HUES6 (cell line): Measurements from ENCODE around the gene KDM6B.

Experiments used
- H3K27ac ChIP-seq: 2 replicates; pipeline ENCODE4 v1.7.0; 2013; ENCODE audit warnings: low read depth, mild to moderate bottlenecking, low read length, inconsistent platforms
- H3K27me3 ChIP-seq: 2 replicates; pipeline ENCODE4 v1.6.1; 2013; ENCODE audit warnings: low read length; ENCODE audit not compliant: control insufficient read depth, insufficient read depth
- H3K36me3 ChIP-seq: 2 replicates; pipeline ENCODE4 v1.6.1; 2013; ENCODE audit warnings: low read length; ENCODE audit not compliant: control insufficient read depth, insufficient read depth
- H3K4me1 ChIP-seq: 2 replicates; pipeline ENCODE4 v1.6.1; 2013; ENCODE audit warnings: low read length; ENCODE audit not compliant: control insufficient read depth, insufficient read depth
- H3K4me3 ChIP-seq: 2 replicates; pipeline ENCODE4 v1.5.1; 2013; ENCODE audit warnings: low read depth, low read length
- H3K9ac ChIP-seq: one replicate; pipeline ENCODE4 v1.6.1; 2013; ENCODE audit warnings: mild to moderate bottlenecking, low read length
- H3K9me3 ChIP-seq: 2 replicates; pipeline ENCODE4 v1.6.1; 2013; ENCODE audit warnings: low read depth, low read length; ENCODE audit not compliant: control insufficient read depth, insufficient read depth

Gene KDM6B, protein sequence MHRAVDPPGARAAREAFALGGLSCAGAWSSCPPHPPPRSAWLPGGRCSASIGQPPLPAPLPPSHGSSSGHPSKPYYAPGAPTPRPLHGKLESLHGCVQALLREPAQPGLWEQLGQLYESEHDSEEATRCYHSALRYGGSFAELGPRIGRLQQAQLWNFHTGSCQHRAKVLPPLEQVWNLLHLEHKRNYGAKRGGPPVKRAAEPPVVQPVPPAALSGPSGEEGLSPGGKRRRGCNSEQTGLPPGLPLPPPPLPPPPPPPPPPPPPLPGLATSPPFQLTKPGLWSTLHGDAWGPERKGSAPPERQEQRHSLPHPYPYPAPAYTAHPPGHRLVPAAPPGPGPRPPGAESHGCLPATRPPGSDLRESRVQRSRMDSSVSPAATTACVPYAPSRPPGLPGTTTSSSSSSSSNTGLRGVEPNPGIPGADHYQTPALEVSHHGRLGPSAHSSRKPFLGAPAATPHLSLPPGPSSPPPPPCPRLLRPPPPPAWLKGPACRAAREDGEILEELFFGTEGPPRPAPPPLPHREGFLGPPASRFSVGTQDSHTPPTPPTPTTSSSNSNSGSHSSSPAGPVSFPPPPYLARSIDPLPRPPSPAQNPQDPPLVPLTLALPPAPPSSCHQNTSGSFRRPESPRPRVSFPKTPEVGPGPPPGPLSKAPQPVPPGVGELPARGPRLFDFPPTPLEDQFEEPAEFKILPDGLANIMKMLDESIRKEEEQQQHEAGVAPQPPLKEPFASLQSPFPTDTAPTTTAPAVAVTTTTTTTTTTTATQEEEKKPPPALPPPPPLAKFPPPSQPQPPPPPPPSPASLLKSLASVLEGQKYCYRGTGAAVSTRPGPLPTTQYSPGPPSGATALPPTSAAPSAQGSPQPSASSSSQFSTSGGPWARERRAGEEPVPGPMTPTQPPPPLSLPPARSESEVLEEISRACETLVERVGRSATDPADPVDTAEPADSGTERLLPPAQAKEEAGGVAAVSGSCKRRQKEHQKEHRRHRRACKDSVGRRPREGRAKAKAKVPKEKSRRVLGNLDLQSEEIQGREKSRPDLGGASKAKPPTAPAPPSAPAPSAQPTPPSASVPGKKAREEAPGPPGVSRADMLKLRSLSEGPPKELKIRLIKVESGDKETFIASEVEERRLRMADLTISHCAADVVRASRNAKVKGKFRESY (N-terminal part only)

DNA sequence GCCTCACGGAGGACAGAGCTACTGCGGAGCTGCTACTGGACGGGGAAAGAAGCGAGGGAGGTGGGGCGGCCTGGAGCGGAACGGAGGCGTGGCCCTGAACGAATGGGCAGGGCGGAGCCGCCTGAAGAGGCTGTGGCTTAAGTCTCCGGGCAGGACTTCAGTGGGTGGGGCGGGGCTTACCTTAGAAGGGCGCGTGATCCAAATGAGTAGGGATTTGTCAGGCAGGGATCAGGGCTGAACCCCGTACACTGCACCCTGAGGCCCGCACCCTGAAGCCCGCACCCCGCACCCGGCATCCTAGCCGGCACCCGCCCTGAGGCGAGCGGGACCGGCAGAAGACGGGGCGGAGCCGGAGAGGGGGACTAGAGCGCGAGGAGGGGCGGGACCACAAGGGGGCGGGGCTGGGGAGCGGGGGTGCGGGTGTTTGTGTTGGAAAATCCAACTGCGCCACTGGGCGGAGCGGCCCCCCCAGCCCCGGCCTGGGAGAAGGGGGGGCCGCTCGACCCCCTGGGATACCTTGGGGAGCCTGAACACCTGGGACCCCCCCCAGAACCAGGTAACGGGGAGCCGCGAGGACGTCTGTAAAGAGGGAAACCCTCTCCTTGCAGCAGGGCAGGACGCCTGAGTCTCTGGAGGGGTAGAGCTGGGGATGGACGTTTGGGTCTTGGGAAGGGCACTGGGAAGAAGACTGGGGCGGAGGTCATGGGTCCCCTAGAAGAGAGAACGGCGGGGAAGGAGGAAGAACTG lies at the start of gene KDM6B:
TSS of gene KDM6B (plus strand) at position 423 of the 747 bp plus-strand sequence. CDS start 11,338 bp downstream, outside the sequence.
- Histone ChIP-seq H3K27ac (peak within 1 kb of the TSS; percentile 35; the same call in 1 of the 2 replicates), H3K9ac (peak within 1 kb of the TSS; percentile 69), H3K4me1 (peaks cover 21% of the 10 kb centered on the region), H3K27me3 (peaks cover 42% of the 10 kb centered on the region), H3K9me3 (no peaks in the 10 kb centered on the region), H3K36me3 (no peaks in the 10 kb centered on the region), H3K4me3 (peak within 1 kb of the TSS; percentile 69)

DNA sequence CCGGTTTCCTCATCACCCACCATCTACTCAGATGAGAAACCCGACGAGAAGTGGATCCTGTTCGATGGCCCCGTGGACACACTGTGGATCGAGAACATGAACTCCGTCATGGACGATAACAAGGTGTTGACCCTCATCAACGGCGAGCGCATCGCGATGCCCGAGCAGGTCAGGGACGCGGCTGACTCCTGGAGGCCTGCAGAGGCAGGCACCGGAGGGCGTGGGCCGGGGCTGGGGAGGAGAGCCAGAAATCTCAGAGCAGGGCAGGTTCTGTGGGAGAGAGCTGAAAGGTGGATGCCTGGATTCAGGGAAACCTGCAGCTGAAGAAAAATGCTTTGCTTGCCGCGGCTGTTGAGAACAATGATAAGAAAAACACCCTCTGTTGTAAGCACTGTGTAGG lies 47.2 kb upstream of the KDM6B start:
- no peaks in the 10 kb centered on the region for H3K36me3 ChIP-seq
- H3K27me3 ChIP-seq: no peaks in the 10 kb centered on the region
- no peak overlapping the region for H3K4me3 ChIP-seq

DNA sequence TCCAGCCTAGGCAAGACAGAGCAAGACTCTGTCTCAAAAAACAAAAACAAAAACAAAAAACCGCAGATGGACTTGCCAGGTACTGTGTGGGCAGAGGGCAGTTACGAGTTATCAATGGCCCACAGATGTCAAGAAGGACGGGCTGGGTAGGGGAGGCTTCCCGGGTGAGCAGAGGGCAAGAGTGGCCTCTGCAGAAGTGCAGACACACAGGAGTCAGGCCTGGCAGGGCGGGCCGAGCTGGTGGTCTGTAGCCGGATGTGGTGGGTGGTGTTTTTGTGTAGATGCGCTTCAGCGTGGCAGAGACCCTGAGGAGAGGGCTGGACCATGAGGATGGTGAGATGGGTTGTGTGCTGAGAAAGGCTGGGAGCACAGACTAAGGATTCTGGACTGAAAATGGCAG lies 44.9 kb upstream of the KDM6B start:
- H3K27me3 ChIP-seq: no peaks in the 10 kb centered on the region
- H3K9ac ChIP-seq: no peak overlapping the region

More for the DNA sequence above, 47.2 kb upstream of the KDM6B start:
- Histone ChIP-seq H3K9me3 (no peaks in the 10 kb centered on the region), H3K9ac (no peak overlapping the region), H3K27ac (no peak overlapping the region), H3K4me1 (no peaks in the 10 kb centered on the region)

DNA sequence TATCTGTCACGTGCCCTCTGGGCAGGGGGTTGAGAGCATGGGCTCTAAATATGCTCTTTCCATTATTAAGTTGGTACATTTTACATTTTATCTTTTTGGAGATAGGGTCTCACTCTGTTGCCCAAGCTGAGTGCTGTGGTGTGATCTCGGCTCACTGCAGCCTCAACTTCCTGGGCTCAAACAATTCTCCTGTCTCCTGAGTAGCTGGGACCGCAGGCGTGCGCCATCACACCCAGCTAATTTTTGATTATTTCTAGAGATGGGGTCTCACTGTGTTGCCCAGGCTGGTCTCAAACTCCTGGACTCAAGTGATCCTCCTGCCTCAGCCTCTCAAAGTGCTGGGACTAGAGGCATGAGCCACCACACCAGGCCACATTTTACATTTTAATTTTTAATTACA lies 43.9 kb upstream of the KDM6B start:
- no peak overlapping the region for H3K4me3 ChIP-seq
- H3K9ac ChIP-seq: no peak overlapping the region
- H3K9me3 ChIP-seq: no peaks in the 10 kb centered on the region
- H3K36me3 ChIP-seq: no peaks in the 10 kb centered on the region
- no peak overlapping the region for H3K27ac ChIP-seq
- H3K4me1 ChIP-seq: peaks cover 4% of the 10 kb centered on the region; the same call in 1 of the 2 replicates
- no peaks in the 10 kb centered on the region for H3K27me3 ChIP-seq

More for the DNA sequence above, 44.9 kb upstream of the KDM6B start:
- Histone ChIP-seq H3K27ac (no peak overlapping the region), H3K4me1 (peaks cover 4% of the 10 kb centered on the region; the same call in 1 of the 2 replicates), H3K4me3 (no peak overlapping the region), H3K9me3 (no peaks in the 10 kb centered on the region), H3K36me3 (no peaks in the 10 kb centered on the region)

DNA sequence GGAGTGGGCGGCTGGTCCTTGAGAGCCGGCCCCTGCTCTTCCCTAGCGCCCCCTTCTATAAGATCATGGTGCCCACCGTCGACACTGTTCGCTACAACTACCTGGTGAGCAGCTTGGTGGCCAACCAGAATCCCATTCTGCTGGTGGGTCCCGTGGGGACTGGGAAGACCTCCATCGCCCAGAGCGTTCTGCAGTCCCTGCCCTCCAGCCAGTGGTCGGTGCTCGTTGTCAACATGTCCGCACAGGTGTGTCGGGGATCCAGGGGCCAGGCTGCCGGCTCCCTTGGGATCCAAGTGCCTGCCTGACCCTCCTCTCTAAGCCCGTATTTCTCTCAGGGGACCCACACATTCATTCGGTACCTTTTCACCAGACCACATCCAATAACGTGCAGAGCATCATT lies 41.4 kb upstream of the KDM6B start:
- Histone ChIP-seq H3K27me3 (no peaks in the 10 kb centered on the region), H3K4me3 (no peak overlapping the region), H3K9ac (no peak overlapping the region), H3K36me3 (no peaks in the 10 kb centered on the region), H3K27ac (no peak overlapping the region), H3K4me1 (peaks cover 4% of the 10 kb centered on the region; the same call in 1 of the 2 replicates), H3K9me3 (no peaks in the 10 kb centered on the region)

DNA sequence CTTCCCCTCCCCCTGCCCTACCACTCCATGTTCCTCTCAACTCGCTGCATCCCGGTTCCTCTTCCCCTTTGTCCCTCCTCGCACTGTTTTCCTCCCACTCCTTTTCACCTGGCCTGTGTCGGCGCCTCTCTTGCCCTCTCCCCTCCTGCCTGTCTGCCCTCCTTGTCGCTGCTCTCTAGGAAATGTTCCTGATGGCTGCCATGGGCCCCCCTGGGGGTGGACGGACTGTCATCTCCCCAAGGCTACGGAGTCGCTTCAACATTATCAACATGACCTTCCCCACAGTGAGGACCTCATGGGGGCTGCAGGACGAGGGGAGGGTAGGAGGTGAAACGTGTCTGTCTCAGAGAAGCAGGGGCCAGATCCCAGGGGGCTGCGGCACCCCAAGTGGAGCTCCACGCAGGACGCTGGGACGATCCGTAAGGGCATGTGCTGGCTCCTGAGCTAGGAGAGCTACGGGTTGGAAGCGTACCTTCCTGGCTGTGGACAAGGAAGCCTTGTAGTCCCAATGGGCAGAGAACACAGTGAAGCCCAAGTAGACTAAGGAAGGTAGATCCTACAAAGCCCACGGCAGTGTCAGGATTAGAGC lies 39.8 kb upstream of the KDM6B start:
- no peaks in the 10 kb centered on the region for H3K27me3 ChIP-seq
- no peaks in the 10 kb centered on the region for H3K9me3 ChIP-seq
- no peak overlapping the region for H3K27ac ChIP-seq
- H3K9ac ChIP-seq: no peak overlapping the region
- H3K4me1 ChIP-seq: peaks cover 4% of the 10 kb centered on the region; the same call in 1 of the 2 replicates
- no peak overlapping the region for H3K4me3 ChIP-seq
- no peaks in the 10 kb centered on the region for H3K36me3 ChIP-seq

DNA sequence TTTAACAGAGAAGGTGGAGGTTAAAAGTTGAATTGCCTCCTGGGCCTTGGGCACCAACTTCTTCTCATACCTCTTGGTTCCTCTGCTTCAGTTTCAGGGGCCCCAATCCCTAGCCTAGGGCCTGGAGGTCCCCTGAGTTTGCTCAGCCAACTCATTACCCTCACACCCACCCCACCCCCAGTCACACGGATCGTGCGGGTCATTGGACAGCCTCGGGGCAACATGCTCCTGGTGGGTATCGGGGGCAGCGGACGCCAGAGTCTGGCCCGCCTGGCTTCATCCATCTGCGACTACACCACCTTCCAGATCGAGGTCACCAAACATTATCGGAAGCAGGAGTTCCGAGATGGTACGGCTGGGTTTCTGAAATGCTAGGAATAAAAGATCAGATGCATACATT lies 36.0 kb upstream of the KDM6B start:
- Histone ChIP-seq H3K27me3 (no peaks in the 10 kb centered on the region), H3K9ac (no peak overlapping the region), H3K9me3 (no peaks in the 10 kb centered on the region), H3K36me3 (no peaks in the 10 kb centered on the region), H3K4me3 (no peak overlapping the region), H3K27ac (no peak overlapping the region), H3K4me1 (peaks cover 4% of the 10 kb centered on the region; the same call in 1 of the 2 replicates)

DNA sequence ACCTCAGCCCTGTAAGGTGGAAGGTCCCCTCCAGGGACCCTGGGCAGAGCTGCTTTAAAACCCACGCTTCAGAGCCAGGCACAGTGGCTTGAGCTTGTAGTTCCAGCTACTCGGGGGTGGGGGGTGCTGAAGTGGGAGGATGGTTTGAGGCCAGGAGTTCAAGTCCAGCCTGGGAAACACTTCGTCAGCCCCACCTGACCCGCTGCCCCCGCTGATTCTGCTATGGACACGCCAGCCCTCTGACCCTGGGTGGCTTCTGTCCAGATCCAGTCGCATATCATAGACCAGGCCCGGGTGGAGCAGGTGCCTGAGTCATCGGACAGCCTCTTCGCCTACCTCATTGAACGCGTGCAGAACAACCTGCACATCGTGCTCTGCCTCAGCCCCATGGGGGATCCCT lies 35.2 kb upstream of the KDM6B start:
- no peaks in the 10 kb centered on the region for H3K36me3 ChIP-seq
- H3K4me1 ChIP-seq: peaks cover 4% of the 10 kb centered on the region; the same call in 1 of the 2 replicates
- no peak overlapping the region for H3K4me3 ChIP-seq
- no peaks in the 10 kb centered on the region for H3K27me3 ChIP-seq
- no peak overlapping the region for H3K27ac ChIP-seq
- no peaks in the 10 kb centered on the region for H3K9me3 ChIP-seq
- H3K9ac ChIP-seq: no peak overlapping the region

DNA sequence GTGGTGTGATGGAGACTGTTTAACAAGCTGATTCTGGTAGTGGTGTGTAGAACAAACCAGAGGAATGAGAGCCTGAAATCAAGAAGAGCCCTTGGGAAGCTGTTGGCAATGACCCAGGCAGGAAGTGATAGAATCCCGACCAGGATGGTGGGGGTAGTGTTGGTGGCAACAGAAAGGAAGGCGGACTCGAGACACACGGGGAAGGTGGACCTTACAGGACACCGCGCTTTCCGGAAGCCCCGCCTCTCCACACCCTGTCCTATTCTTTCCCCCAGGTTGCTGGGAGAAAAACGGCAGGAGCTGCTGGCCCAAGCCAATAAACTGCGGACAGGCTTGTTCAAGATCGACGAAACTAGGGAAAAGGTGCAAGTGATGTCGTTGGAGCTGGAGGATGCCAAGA lies 30.0 kb upstream of the KDM6B start:
- Histone ChIP-seq H3K4me3 (no peak overlapping the region), H3K27me3 (no peaks in the 10 kb centered on the region), H3K4me1 (no peaks in the 10 kb centered on the region), H3K9me3 (no peaks in the 10 kb centered on the region), H3K27ac (no peak overlapping the region), H3K9ac (no peak overlapping the region), H3K36me3 (no peaks in the 10 kb centered on the region)

DNA sequence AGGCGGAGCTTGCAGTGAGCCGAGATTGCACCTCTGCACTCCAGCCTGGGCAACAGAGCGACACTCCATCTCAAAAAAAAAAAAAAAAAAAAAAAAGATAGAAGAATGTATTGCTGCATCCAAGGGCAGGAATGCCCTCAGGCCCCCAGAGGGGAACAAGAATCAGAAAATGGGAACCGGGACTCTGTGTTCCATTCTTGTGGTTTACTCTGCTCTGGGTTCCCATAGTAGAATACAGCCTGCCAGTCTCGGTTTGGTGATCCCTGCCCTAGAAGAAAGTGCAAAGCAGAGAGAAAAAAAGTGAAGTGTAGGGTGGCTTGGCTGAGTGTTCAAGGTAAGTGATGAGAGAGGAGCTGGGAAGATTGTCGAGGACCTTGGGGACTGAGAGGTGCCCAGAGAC lies 27.4 kb upstream of the KDM6B start:
- H3K36me3 ChIP-seq: no peaks in the 10 kb centered on the region

More for the DNA sequence above, 27.4 kb upstream of the KDM6B start:
- Histone ChIP-seq H3K9ac (no peak overlapping the region), H3K4me3 (no peak overlapping the region), H3K4me1 (no peaks in the 10 kb centered on the region), H3K27ac (no peak overlapping the region), H3K9me3 (no peaks in the 10 kb centered on the region), H3K27me3 (no peaks in the 10 kb centered on the region)
